ENCODE measurements around the gene C1QTNF2.

Gene C1QTNF2

GRCh38 chr5:160390787-160391696 lies 20.6 kb upstream of the C1QTNF2 start:
- Histone ChIP-seq H3K79me1 (ENCODE audit: low read length) (no peaks in the 10 kb centered on the region), H3K27me3 (ENCODE audit: insufficient read depth, low read length) (no peaks in the 10 kb centered on the region), H3K79me2 (ENCODE audit: control insufficient read depth, insufficient read depth, low read length, poor library complexity) (no peaks in the 10 kb centered on the region), H2BK120ac (ENCODE audit: insufficient read depth, low read length, poor library complexity) (no peak overlapping the region), H3K14ac (ENCODE audit: low read length) (no peak overlapping the region), H4K8ac (ENCODE audit: low read depth, low read length) (no peak overlapping the region), H3K18ac (ENCODE audit: low read length) (no peak overlapping the region), H4K91ac (ENCODE audit: low read depth, low read length) (no peak overlapping the region), H4K12ac (ENCODE audit: low read depth, low read length) (no peak overlapping the region), H3K9ac (ENCODE audit: low read length) (no peak overlapping the region), H2AK5ac (ENCODE audit: low read length) (no peak overlapping the region), H2BK5ac (ENCODE audit: low read depth, low read length, poor library complexity) (no peak overlapping the region), H3K9me3 (ENCODE audit: insufficient read depth, low read depth, low read length) (peaks cover 3% of the 10 kb centered on the region), H2BK12ac (ENCODE audit: low read length) (no peak overlapping the region), H3K4me2 (ENCODE audit: low read length) (no peak overlapping the region), H3K4me1 (ENCODE audit: control insufficient read depth in 1 of 2, insufficient read depth in 2 of 2, low read length in 2 of 2) (no peaks in the 10 kb centered on the region), H3K4ac (ENCODE audit: low read depth, low read length) (no peak overlapping the region), H3K23ac (ENCODE audit: low read length) (no peak overlapping the region), H3K27ac (ENCODE audit: low read depth, low read length) (no peak overlapping the region), H2AFZ (ENCODE audit: insufficient read depth, low read length, poor library complexity) (no peak overlapping the region), H3K36me3 (ENCODE audit: control insufficient read depth in 1 of 2, insufficient read depth in 2 of 2, low read length in 2 of 2) (peaks cover 0 to 2% of the 10 kb centered on the region in 2 experiments), H3K4me3 (ENCODE audit: low read depth, low read length) (no peak overlapping the region)
- no CpG with 5 or more reads among the region's 8 CpGs for WGBS (ENCODE audit: extremely low coverage, insufficient coverage, insufficient read length)
- DNase-seq: peak; percentile 3 to 69

GRCh38 chr5:160387445-160387844 lies 17.0 kb upstream of the C1QTNF2 start:
- Histone ChIP-seq H3K79me2 (ENCODE audit: control insufficient read depth, insufficient read depth, low read length, poor library complexity) (no peaks in the 10 kb centered on the region), H3K4me1 (ENCODE audit: control insufficient read depth in 1 of 2, insufficient read depth in 2 of 2, low read length in 2 of 2) (no peaks in the 10 kb centered on the region), H2BK12ac (ENCODE audit: low read length) (no peak overlapping the region), H2BK120ac (ENCODE audit: insufficient read depth, low read length, poor library complexity) (no peak overlapping the region), H3K4me3 (ENCODE audit: low read depth, low read length) (no peak overlapping the region), H3K14ac (ENCODE audit: low read length) (no peak overlapping the region), H3K27ac (ENCODE audit: low read depth, low read length) (no peak overlapping the region), H2BK5ac (ENCODE audit: low read depth, low read length, poor library complexity) (no peak overlapping the region), H4K8ac (ENCODE audit: low read depth, low read length) (no peak overlapping the region), H3K4me2 (ENCODE audit: low read length) (no peak overlapping the region), H2AFZ (ENCODE audit: insufficient read depth, low read length, poor library complexity) (no peak overlapping the region), H3K79me1 (ENCODE audit: low read length) (no peaks in the 10 kb centered on the region), H3K18ac (ENCODE audit: low read length) (no peak overlapping the region), H4K91ac (ENCODE audit: low read depth, low read length) (no peak overlapping the region), H3K9ac (ENCODE audit: low read length) (no peak overlapping the region), H3K36me3 (ENCODE audit: control insufficient read depth in 1 of 2, insufficient read depth in 2 of 2, low read length in 2 of 2) (peaks cover 0 to 2% of the 10 kb centered on the region in 2 experiments), H4K12ac (ENCODE audit: low read depth, low read length) (no peak overlapping the region), H2AK5ac (ENCODE audit: low read length) (no peak overlapping the region), H3K4ac (ENCODE audit: low read depth, low read length) (no peak overlapping the region), H3K27me3 (ENCODE audit: insufficient read depth, low read length) (no peaks in the 10 kb centered on the region), H3K9me3 (ENCODE audit: insufficient read depth, low read depth, low read length) (peaks cover 3% of the 10 kb centered on the region), H3K23ac (ENCODE audit: low read length) (no peak overlapping the region)
- WGBS (ENCODE audit: extremely low coverage, insufficient coverage, insufficient read length): no CpG with 5 or more reads among the region's 1 CpG
- no peak for DNase-seq

- Histone ChIP-seq H3K9me3 (ENCODE audit: insufficient read depth, low read depth, low read length) (peaks cover 3% of the 10 kb centered on the region), H4K12ac (ENCODE audit: low read depth, low read length) (no peak overlapping the region), H2BK5ac (ENCODE audit: low read depth, low read length, poor library complexity) (no peak overlapping the region), H3K4ac (ENCODE audit: low read depth, low read length) (no peak overlapping the region), H3K9ac (ENCODE audit: low read length) (no peak overlapping the region), H4K91ac (ENCODE audit: low read depth, low read length) (no peak overlapping the region), H4K8ac (ENCODE audit: low read depth, low read length) (no peak overlapping the region), H3K36me3 (ENCODE audit: control insufficient read depth in 1 of 2, insufficient read depth in 2 of 2, low read length in 2 of 2) (peaks cover 0 to 2% of the 10 kb centered on the region in 2 experiments), H3K4me2 (ENCODE audit: low read length) (no peak overlapping the region), H3K79me1 (ENCODE audit: low read length) (no peaks in the 10 kb centered on the region), H2BK120ac (ENCODE audit: insufficient read depth, low read length, poor library complexity) (no peak overlapping the region), H2AK5ac (ENCODE audit: low read length) (no peak overlapping the region), H3K4me3 (ENCODE audit: low read depth, low read length) (no peak overlapping the region), H2BK12ac (ENCODE audit: low read length) (no peak overlapping the region), H3K18ac (ENCODE audit: low read length) (no peak overlapping the region), H3K27ac (ENCODE audit: low read depth, low read length) (no peak overlapping the region), H3K79me2 (ENCODE audit: control insufficient read depth, insufficient read depth, low read length, poor library complexity) (no peaks in the 10 kb centered on the region), H3K27me3 (ENCODE audit: insufficient read depth, low read length) (no peaks in the 10 kb centered on the region), H3K23ac (ENCODE audit: low read length) (no peak overlapping the region), H3K4me1 (ENCODE audit: control insufficient read depth in 1 of 2, insufficient read depth in 2 of 2, low read length in 2 of 2) (no peaks in the 10 kb centered on the region), H2AFZ (ENCODE audit: insufficient read depth, low read length, poor library complexity) (no peak overlapping the region), H3K14ac (ENCODE audit: low read length) (no peak overlapping the region)
- no peak for DNase-seq
Observed at GRCh38 chr5:160385496-160385895, 15.1 kb upstream of the C1QTNF2 start.

GRCh38 chr5:160384681-160385080 lies 14.3 kb upstream of the C1QTNF2 start:
- Histone ChIP-seq H3K4me2 (ENCODE audit: low read length) (no peak overlapping the region), H3K4me1 (ENCODE audit: control insufficient read depth in 1 of 2, insufficient read depth in 2 of 2, low read length in 2 of 2) (no peaks in the 10 kb centered on the region), H2BK120ac (ENCODE audit: insufficient read depth, low read length, poor library complexity) (no peak overlapping the region), H2BK12ac (ENCODE audit: low read length) (no peak overlapping the region), H4K8ac (ENCODE audit: low read depth, low read length) (no peak overlapping the region), H3K27me3 (ENCODE audit: insufficient read depth, low read length) (no peaks in the 10 kb centered on the region), H3K18ac (ENCODE audit: low read length) (no peak overlapping the region), H3K79me1 (ENCODE audit: low read length) (no peaks in the 10 kb centered on the region), H2BK5ac (ENCODE audit: low read depth, low read length, poor library complexity) (no peak overlapping the region), H3K23ac (ENCODE audit: low read length) (no peak overlapping the region), H3K9me3 (ENCODE audit: insufficient read depth, low read depth, low read length) (peaks cover 3% of the 10 kb centered on the region), H3K14ac (ENCODE audit: low read length) (no peak overlapping the region), H4K12ac (ENCODE audit: low read depth, low read length) (no peak overlapping the region), H3K79me2 (ENCODE audit: control insufficient read depth, insufficient read depth, low read length, poor library complexity) (no peaks in the 10 kb centered on the region), H3K9ac (ENCODE audit: low read length) (no peak overlapping the region), H4K91ac (ENCODE audit: low read depth, low read length) (no peak overlapping the region), H2AFZ (ENCODE audit: insufficient read depth, low read length, poor library complexity) (no peak overlapping the region), H3K27ac (ENCODE audit: low read depth, low read length) (no peak overlapping the region), H3K4ac (ENCODE audit: low read depth, low read length) (no peak overlapping the region), H3K36me3 (ENCODE audit: control insufficient read depth in 1 of 2, insufficient read depth in 2 of 2, low read length in 2 of 2) (peaks cover 0 to 2% of the 10 kb centered on the region in 2 experiments), H2AK5ac (ENCODE audit: low read length) (no peak overlapping the region), H3K4me3 (ENCODE audit: low read depth, low read length) (no peak overlapping the region)
- no peak for DNase-seq
- no CpG with 5 or more reads among the region's 1 CpG for WGBS (ENCODE audit: extremely low coverage, insufficient coverage, insufficient read length)
